HUES6 (cell line): ENCODE measurements around the gene BRIP1.

ENCODE experiments used
- H3K27ac ChIP-seq: 2 replicates; pipeline ENCODE4 v1.7.0; 2013; ENCODE audit warnings: low read depth, mild to moderate bottlenecking, low read length, inconsistent platforms
- H3K27me3 ChIP-seq: 2 replicates; pipeline ENCODE4 v1.6.1; 2013; ENCODE audit warnings: low read length; ENCODE audit not compliant: control insufficient read depth, insufficient read depth
- H3K36me3 ChIP-seq: 2 replicates; pipeline ENCODE4 v1.6.1; 2013; ENCODE audit warnings: low read length; ENCODE audit not compliant: control insufficient read depth, insufficient read depth
- H3K4me1 ChIP-seq: 2 replicates; pipeline ENCODE4 v1.6.1; 2013; ENCODE audit warnings: low read length; ENCODE audit not compliant: control insufficient read depth, insufficient read depth
- H3K4me3 ChIP-seq: 2 replicates; pipeline ENCODE4 v1.5.1; 2013; ENCODE audit warnings: low read depth, low read length
- H3K9ac ChIP-seq: one replicate; pipeline ENCODE4 v1.6.1; 2013; ENCODE audit warnings: mild to moderate bottlenecking, low read length
- H3K9me3 ChIP-seq: 2 replicates; pipeline ENCODE4 v1.6.1; 2013; ENCODE audit warnings: low read depth, low read length; ENCODE audit not compliant: control insufficient read depth, insufficient read depth

The BRIP1 gene

DNA sequence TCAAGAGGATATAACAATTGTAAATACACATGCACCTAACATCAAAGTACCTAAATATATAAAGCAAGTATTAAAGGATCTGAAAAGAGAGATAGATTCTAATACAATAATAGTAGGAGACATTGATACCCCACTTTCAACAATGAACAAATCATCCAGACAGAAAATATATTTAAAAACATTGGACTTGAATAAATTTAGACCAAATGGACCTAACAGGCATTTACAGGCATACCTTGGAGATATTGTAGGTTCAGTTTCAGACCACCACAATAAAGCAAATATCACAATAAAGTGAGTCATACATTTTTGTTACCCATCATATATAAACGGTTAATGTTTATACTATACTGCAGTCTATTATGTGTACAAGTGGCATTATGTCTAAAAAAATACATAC lies 104.0 kb downstream of the BRIP1 start:
- Histone ChIP-seq H3K36me3 (peaks cover 31% of the 10 kb centered on the region), H3K4me3 (no peak overlapping the region), H3K27me3 (no peaks in the 10 kb centered on the region), H3K9ac (no peak overlapping the region), H3K27ac (no peak overlapping the region), H3K9me3 (0 out of 2 replicates have a peak, but pooled peaks cover 6% of the 10 kb centered on the region), H3K4me1 (no peaks in the 10 kb centered on the region)

DNA sequence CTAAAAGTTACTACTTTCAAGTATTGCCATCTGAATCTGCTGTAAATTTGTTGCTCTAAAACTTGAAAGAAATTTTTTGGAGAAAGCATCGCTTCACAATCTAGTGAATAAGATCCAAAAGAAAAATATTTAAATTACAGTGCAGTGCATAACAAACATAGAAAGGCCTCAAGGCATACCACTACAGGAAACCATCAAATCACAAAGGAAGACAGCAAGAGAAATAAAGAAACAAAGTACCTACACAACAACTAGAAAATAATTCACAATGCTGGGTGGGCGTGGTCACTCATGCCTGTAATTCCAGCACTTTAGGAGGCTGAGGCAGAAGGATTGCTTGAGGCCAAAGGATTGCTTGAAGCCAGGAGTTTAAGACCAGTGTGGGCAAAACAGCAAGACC lies 104.9 kb downstream of the BRIP1 start:
- peaks cover 22% of the 10 kb centered on the region for H3K36me3 ChIP-seq
- no peak overlapping the region for H3K4me3 ChIP-seq
- no peaks in the 10 kb centered on the region for H3K4me1 ChIP-seq
- no peaks in the 10 kb centered on the region for H3K27me3 ChIP-seq
- H3K9me3 ChIP-seq = 0 out of 2 replicates have a peak, but pooled peaks cover 6% of the 10 kb centered on the region
- no peak overlapping the region for H3K9ac ChIP-seq
- no peak overlapping the region for H3K27ac ChIP-seq

DNA sequence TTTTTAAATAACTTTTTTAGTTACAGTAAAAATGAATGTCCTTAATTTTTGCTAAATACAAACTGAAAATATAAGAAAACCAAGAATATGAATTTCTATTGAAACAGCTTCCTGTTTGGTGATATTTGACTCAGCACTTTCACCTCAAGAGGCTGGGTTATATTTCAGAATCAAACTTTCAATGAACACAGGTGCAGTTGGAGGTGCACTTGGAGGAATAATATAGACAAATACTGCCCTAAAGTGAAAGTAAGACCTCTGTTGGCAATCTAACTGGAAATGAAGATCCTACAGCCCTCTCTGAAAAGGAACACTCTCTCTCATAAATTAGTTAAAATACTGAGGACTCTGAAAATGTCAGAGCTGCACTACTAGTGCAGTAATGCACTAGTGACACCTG lies 106.2 kb downstream of the BRIP1 start:
- H3K36me3 ChIP-seq = peaks cover 17% of the 10 kb centered on the region
- no peak overlapping the region for H3K27ac ChIP-seq
- H3K4me3 ChIP-seq = no peak overlapping the region

DNA sequence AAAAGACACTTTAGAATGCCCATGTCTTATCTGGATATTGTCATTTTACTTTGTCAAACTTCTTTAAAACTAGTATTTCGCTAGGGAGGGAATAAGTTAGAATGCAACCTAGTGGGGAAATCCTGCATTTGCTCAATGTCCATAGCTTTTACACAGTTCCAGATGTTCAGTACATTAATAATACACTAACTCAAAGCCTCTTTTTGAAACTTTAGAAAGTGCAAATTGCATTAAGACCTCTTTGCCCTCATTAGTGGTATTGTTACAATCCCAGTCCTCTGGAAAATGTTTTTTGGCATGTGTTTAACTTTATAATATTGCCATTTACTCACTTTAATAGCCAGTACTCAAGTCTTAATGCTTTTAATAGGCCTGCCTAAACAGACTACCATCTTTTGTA lies 106.8 kb downstream of the BRIP1 start:
- H3K9ac ChIP-seq = no peak overlapping the region
- no peaks in the 10 kb centered on the region for H3K4me1 ChIP-seq
- 0 out of 2 replicates have a peak, but pooled peaks cover 6% of the 10 kb centered on the region for H3K9me3 ChIP-seq
- H3K4me3 ChIP-seq = no peak overlapping the region
- H3K27ac ChIP-seq = no peak overlapping the region
- H3K27me3 ChIP-seq = no peaks in the 10 kb centered on the region
- H3K36me3 ChIP-seq = peaks cover 14% of the 10 kb centered on the region

More for the DNA sequence above, 106.2 kb downstream of the BRIP1 start:
- H3K27me3 ChIP-seq = no peaks in the 10 kb centered on the region
- H3K4me1 ChIP-seq = no peaks in the 10 kb centered on the region
- 0 out of 2 replicates have a peak, but pooled peaks cover 6% of the 10 kb centered on the region for H3K9me3 ChIP-seq
- no peak overlapping the region for H3K9ac ChIP-seq

DNA sequence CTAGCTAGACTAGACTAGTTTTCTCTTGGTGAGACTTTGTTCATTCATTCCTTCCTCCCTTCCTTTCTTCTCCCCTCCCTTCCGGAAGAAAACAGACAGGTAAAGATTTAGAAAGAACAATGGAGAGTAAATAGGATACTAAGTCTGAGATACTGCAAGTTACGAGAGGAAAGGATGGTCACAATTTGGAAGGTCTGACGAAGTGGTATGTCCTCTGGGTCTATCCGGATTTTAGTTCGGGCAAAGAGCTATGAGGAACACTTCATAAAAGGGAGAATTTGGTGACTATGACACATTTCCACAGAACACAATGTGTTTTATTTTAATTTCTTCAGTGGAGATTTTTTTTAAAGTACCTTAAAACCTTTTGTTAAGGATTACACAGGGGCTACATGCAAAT lies 107.7 kb downstream of the BRIP1 start:
- H3K9me3 ChIP-seq = 0 out of 2 replicates have a peak, but pooled peaks cover 6% of the 10 kb centered on the region
- H3K27me3 ChIP-seq = no peaks in the 10 kb centered on the region
- H3K27ac ChIP-seq = no peak overlapping the region
- no peaks in the 10 kb centered on the region for H3K4me1 ChIP-seq
- H3K9ac ChIP-seq = no peak overlapping the region
- no peak overlapping the region for H3K4me3 ChIP-seq
- peaks cover 18% of the 10 kb centered on the region for H3K36me3 ChIP-seq

DNA sequence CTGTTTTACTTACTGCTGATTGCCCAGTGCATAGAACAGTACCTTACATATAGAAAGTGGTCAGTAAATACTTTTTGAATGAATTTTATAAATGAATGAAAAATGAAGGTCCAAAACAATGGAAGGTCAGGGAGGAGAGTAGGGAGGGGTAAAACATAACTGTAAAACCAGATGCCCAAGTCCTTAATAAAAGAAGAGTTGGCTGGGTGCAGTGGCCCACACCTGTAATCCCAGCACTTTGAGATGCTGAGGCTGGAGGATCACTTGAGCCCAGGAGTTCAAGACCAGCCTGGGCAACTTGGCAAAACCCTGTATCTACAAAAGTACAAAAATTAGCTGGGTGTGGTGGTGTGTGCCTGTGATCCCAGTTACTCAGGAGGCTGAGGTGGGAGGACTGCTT lies 108.2 kb downstream of the BRIP1 start:
- Histone ChIP-seq H3K4me3 (no peak overlapping the region), H3K27me3 (no peaks in the 10 kb centered on the region), H3K36me3 (peaks cover 19% of the 10 kb centered on the region), H3K9ac (no peak overlapping the region), H3K27ac (no peak overlapping the region), H3K9me3 (0 out of 2 replicates have a peak, but pooled peaks cover 6% of the 10 kb centered on the region), H3K4me1 (no peaks in the 10 kb centered on the region)

DNA sequence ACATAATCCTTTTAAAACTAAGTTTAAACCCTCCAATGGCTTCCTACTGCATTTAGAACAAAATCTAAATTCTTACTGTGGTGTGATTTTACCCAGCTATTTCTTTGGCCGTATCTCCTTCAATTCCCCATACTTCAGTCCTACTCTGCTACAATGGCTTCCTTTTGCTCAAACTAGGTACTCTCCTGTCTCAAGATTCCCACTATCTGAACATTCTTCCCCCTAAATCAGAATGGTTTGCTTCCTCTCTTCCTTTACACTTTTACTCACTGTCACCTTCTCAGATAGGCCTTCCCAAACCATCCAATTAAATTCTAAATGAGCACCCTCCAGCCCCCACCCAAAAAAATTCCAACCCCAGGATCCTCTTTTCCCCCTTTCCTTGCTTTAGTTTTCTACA lies 109.2 kb downstream of the BRIP1 start:
- H3K4me1 ChIP-seq = no peaks in the 10 kb centered on the region
- peaks cover 19% of the 10 kb centered on the region for H3K36me3 ChIP-seq
- no peak overlapping the region for H3K9ac ChIP-seq
- no peak overlapping the region for H3K4me3 ChIP-seq
- H3K27me3 ChIP-seq = no peaks in the 10 kb centered on the region
- H3K27ac ChIP-seq = no peak overlapping the region
- H3K9me3 ChIP-seq = 0 out of 2 replicates have a peak, but pooled peaks cover 3% of the 10 kb centered on the region

DNA sequence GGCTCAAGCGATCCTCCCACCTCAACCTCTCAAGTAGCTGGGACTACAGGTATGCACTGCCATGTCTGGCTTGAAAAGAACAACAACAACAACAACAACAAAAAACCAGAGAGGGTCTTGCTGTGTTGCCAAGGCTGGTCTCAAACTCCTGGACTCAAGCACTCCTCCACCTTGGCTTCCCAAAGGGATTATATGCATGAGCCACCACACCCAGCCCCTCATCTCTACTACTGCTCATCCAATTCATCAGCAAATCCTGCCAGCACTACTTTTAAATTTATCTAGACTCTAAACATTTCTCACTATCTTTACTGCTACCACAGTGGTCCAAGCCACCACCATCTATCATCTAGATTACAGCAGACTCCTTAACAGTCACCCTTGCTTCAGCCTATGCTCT lies 109.6 kb downstream of the BRIP1 start:
- H3K27me3 ChIP-seq = no peaks in the 10 kb centered on the region
- peaks cover 17% of the 10 kb centered on the region for H3K36me3 ChIP-seq
- H3K4me1 ChIP-seq = no peaks in the 10 kb centered on the region
- no peak overlapping the region for H3K27ac ChIP-seq
- 0 out of 2 replicates have a peak, but pooled peaks cover under 1% of the 10 kb centered on the region for H3K9me3 ChIP-seq
- H3K9ac ChIP-seq = no peak overlapping the region
- no peak overlapping the region for H3K4me3 ChIP-seq

DNA sequence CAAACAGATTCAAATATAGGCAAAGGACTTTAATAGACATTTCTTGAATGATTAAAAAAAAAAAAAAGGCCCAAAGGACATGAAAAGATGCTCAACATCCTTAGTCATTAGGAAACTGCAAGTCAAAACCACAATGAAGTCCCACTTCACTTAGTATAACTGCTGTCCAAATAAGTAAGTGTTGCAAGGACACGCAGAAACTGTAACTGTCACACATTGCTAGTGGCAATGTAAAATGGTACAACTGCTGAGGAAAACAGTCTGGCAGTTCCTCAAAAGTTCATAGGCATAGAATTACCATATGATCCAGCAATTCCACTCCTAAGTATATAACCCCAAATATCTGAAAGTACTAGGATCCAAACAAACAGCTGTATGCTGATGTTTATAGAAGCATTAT lies 112.7 kb downstream of the BRIP1 start:
- Histone ChIP-seq H3K9ac (no peak overlapping the region), H3K9me3 (peaks cover 17% of the 10 kb centered on the region), H3K27ac (no peak overlapping the region), H3K27me3 (no peaks in the 10 kb centered on the region), H3K36me3 (peaks cover 21% of the 10 kb centered on the region), H3K4me1 (no peaks in the 10 kb centered on the region), H3K4me3 (no peak overlapping the region)

DNA sequence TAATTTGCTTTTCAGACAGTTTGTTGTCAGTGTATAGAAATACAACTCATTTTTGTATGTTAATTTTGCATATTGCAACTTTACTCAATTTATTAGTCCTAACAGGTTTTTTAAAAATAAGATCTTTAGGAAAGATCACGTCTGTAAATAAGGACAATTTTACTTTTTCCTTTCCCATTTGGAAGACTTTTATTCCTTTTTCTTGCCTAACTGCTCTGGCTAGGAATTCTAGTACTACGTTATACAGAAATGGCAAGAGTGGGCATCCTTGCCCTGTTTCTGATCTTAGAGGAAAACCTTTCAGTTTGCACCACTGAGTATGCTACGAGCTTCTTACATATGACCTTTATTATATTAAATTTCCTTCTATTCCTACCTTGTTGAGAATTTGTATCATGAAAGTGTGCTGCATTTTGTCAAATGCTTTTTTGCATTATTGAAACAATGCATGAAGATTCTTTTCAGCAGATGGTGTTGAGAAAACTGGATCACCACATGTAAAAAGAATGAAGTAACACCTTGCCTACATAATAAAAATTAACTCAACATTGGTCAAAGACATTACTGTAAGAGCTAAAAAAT lies 113.4 kb downstream of the BRIP1 start:
- Histone ChIP-seq H3K9me3 (peaks cover 17% of the 10 kb centered on the region), H3K9ac (no peak overlapping the region), H3K27ac (no peak overlapping the region), H3K27me3 (no peaks in the 10 kb centered on the region), H3K36me3 (peaks cover 24% of the 10 kb centered on the region), H3K4me3 (no peak overlapping the region), H3K4me1 (no peaks in the 10 kb centered on the region)

DNA sequence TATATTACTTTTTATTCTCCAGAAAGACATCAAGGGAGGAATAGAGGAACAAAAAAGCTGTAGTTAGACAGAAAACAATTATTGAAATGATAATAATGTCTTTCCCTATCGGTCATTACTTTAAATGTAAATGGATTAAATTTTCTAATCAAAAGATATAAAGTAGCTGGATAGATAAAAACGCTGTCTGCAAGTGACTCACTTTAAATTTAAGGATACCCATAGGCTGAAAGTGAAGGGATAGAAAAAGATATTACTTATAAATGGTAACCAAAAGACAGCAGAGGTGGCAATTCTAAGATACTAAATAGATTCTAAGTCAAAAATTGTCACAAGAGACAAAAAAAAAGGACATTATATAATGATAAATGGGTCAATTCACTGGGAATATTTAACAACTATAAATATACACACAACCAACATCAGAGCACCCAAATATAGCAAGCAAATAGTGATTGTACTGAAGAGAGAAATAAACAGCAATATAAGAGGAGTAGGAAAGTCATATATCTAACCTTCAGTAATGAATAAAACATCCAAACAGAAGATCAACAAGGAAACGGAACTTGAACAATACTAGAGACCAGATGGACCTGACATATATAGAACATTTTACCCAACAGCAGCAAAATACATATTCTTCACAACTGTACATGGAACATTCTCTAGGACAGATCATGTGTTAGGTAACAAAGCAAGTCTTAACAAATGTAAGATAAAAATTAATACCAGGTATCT lies 116.9 kb downstream of the BRIP1 start:
- Histone ChIP-seq H3K4me3 (no peak overlapping the region), H3K27ac (no peak overlapping the region), H3K4me1 (no peaks in the 10 kb centered on the region), H3K9ac (no peak overlapping the region), H3K36me3 (peaks cover 36% of the 10 kb centered on the region), H3K9me3 (peaks cover 17% of the 10 kb centered on the region), H3K27me3 (no peaks in the 10 kb centered on the region)
